H9 (cell line): ENCODE results near the gene RALGAPA2. TPM values are rescaled to one million over a fixed set of nuclear protein-coding genes. Genes with fewer than 3 reads are reported as not detected.

ENCODE experiments used
- DNase-seq: peaks from one replicate; pipeline ENCODE4 v3.0.0-alpha.2; 2017
- H2AFZ ChIP-seq: one replicate; pipeline ENCODE4 v1.6.1; 2013; ENCODE audit warnings: mild to moderate bottlenecking, low read length, control low read depth, moderate library complexity
- H2AK5ac ChIP-seq: 2 replicates; pipeline ENCODE4 v1.6.1; 2013; ENCODE audit warnings: low read length, control low read depth, mixed read lengths; ENCODE audit not compliant: insufficient read length
- H2BK120ac ChIP-seq: one replicate; pipeline ENCODE4 v1.6.1; 2013; ENCODE audit warnings: low read depth, mild to moderate bottlenecking, low read length, control low read depth, inconsistent platforms; ENCODE audit not compliant: poor library complexity, severe bottlenecking
- H2BK12ac ChIP-seq: 2 replicates; pipeline ENCODE4 v1.6.1; 2013; ENCODE audit warnings: low read length, control low read depth, mixed read lengths, low read depth; ENCODE audit not compliant: insufficient read length
- H2BK15ac ChIP-seq: 2 replicates; pipeline ENCODE4 v1.6.1; 2013; ENCODE audit warnings: low read depth, low read length, control low read depth
- H2BK20ac ChIP-seq: one replicate; pipeline ENCODE4 v1.6.1; 2013; ENCODE audit warnings: low read depth, mild to moderate bottlenecking, low read length, control low read depth, inconsistent platforms; ENCODE audit not compliant: poor library complexity, severe bottlenecking
- H2BK5ac ChIP-seq: 2 replicates; pipeline ENCODE4 v1.6.1; 2013; ENCODE audit warnings: low read length, control low read depth, mixed read lengths; ENCODE audit not compliant: insufficient read length
- H3K14ac ChIP-seq: 2 replicates; pipeline ENCODE4 v1.6.1; 2013; ENCODE audit warnings: low read length, control low read depth; ENCODE audit not compliant: insufficient read depth
- H3K18ac ChIP-seq: 2 replicates; pipeline ENCODE4 v1.6.1; 2013; ENCODE audit warnings: low read depth, mild to moderate bottlenecking, mixed read lengths, low read length, control low read depth; ENCODE audit not compliant: insufficient read length
- H3K23ac ChIP-seq: 2 replicates; pipeline ENCODE4 v1.6.1; 2013; ENCODE audit warnings: low read length, control low read depth, mixed read lengths, low read depth; ENCODE audit not compliant: insufficient read length
- H3K23me2 ChIP-seq: 2 replicates; pipeline ENCODE4 v1.6.1; 2013; ENCODE audit warnings: low read depth, mild to moderate bottlenecking, mixed read lengths, low read length, control low read depth; ENCODE audit not compliant: insufficient read length, poor library complexity, severe bottlenecking
- H3K27ac ChIP-seq: 2 replicates; pipeline ENCODE4 v1.5.1; 2013; ENCODE audit warnings: low read length, control low read depth, mixed read lengths, low read depth; ENCODE audit not compliant: insufficient read length
- H3K27me3 ChIP-seq: 2 replicates; pipeline ENCODE4 v1.6.1; 2013; ENCODE audit warnings: low read length, control low read depth, inconsistent platforms; ENCODE audit not compliant: insufficient read depth
- H3K4ac ChIP-seq: 2 replicates; pipeline ENCODE4 v1.6.1; 2013; ENCODE audit warnings: low read depth, mild to moderate bottlenecking, control low read depth, inconsistent platforms, low read length, moderate library complexity
- H3K4me1 ChIP-seq: 2 replicates; pipeline ENCODE4 v1.6.1; 2013; ENCODE audit warnings: low read length, control low read depth, inconsistent platforms; ENCODE audit not compliant: insufficient read depth
- H3K4me2 ChIP-seq: 2 replicates; pipeline ENCODE4 v1.6.1; 2013; ENCODE audit warnings: low read length, control low read depth, mixed read lengths; ENCODE audit not compliant: insufficient read length, insufficient read depth
- H3K56ac ChIP-seq: 2 replicates; pipeline ENCODE4 v1.6.1; 2013; ENCODE audit warnings: low read depth, mild to moderate bottlenecking, mixed read lengths, low read length, control low read depth; ENCODE audit not compliant: insufficient read length
- H3K79me1 ChIP-seq: 2 replicates; pipeline ENCODE4 v1.6.1; 2013; ENCODE audit warnings: low read depth, mild to moderate bottlenecking, moderate library complexity, low read length, control low read depth, inconsistent platforms; ENCODE audit not compliant: insufficient read depth, poor library complexity, severe bottlenecking
- H3K79me2 ChIP-seq: 2 replicates; pipeline ENCODE4 v1.6.1; 2013; ENCODE audit warnings: low read length, control low read depth, inconsistent platforms; ENCODE audit not compliant: insufficient read depth
- H3K9ac ChIP-seq: 2 replicates; pipeline ENCODE4 v1.6.1; 2013; ENCODE audit warnings: low read length, control low read depth, mixed read lengths; ENCODE audit not compliant: insufficient read length; ENCODE audit errors: extremely low read depth
- H3K9me3 ChIP-seq: one replicate; pipeline ENCODE4 v1.6.1; 2013; ENCODE audit warnings: low read depth, low read length, inconsistent platforms; ENCODE audit not compliant: control insufficient read depth
- H3T11ph ChIP-seq: one replicate; pipeline ENCODE4 v1.6.1; 2013; ENCODE audit warnings: mild to moderate bottlenecking, low read length, control low read depth, inconsistent platforms
- H4K20me1 ChIP-seq: one replicate; pipeline ENCODE4 v1.6.1; 2013; ENCODE audit not compliant: control insufficient read depth, insufficient read length, insufficient read depth
- H4K5ac ChIP-seq: 2 replicates; pipeline ENCODE4 v1.6.1; 2013; ENCODE audit warnings: low read depth, mild to moderate bottlenecking, mixed read lengths, low read length, control low read depth; ENCODE audit not compliant: insufficient read length
- H4K8ac ChIP-seq: replicated peaks from 2 replicates; pipeline ENCODE4 v1.6.1; 2013; ENCODE audit warnings: low read length, control low read depth, mixed read lengths, low read depth; ENCODE audit not compliant: insufficient read length
- H4K91ac ChIP-seq: 2 replicates; pipeline ENCODE4 v1.6.1; 2013; ENCODE audit warnings: low read depth, mild to moderate bottlenecking, moderate library complexity, mixed read lengths, low read length, control low read depth; ENCODE audit not compliant: insufficient read length
- H3K27ac Mint-ChIP-seq, 3 experiments: 2 replicates in 2 of 3; 3 replicates in 1 of 3; pipeline ENCODE4 v1.8.0; 2020 to 2021; ENCODE audit warnings: mixed read lengths in 3 of 3, mild to moderate bottlenecking in 1 of 3, moderate library complexity in 1 of 3
- H3K27me3 Mint-ChIP-seq: 2 replicates; pipeline ENCODE4 v1.8.0; 2021; ENCODE audit warnings: low read depth, mild to moderate bottlenecking, moderate library complexity, mixed read lengths
- H3K36me3 Mint-ChIP-seq, 3 experiments: 2 replicates in 2 of 3; 3 replicates in 1 of 3; pipeline ENCODE4 v1.8.0; 2020 to 2021; ENCODE audit warnings: low read depth in 3 of 3, mixed read lengths in 3 of 3; ENCODE audit not compliant: insufficient read depth in 1 of 3
- H3K4me1 Mint-ChIP-seq, 2 experiments: 2 replicates each; pipeline ENCODE4 v1.8.0; 2020; ENCODE audit warnings: mixed read lengths in 2 of 2
- H3K4me3 Mint-ChIP-seq, 2 experiments: 2 replicates in 1 of 2; 3 replicates in 1 of 2; pipeline ENCODE4 v1.8.0; 2020 to 2021; ENCODE audit warnings: mild to moderate bottlenecking in 2 of 2, mixed read lengths in 2 of 2, moderate library complexity in 1 of 2
- H3K9me3 Mint-ChIP-seq, 2 experiments: 2 replicates in 1 of 2; 3 replicates in 1 of 2; pipeline ENCODE4 v1.8.0; 2020; ENCODE audit warnings: mild to moderate bottlenecking in 2 of 2, mixed read lengths in 2 of 2, moderate library complexity in 1 of 2
- WGBS: extraction: QIAGEN DNeasy Blood & Tissue Kit; methylation state at CpG from one replicate; pipeline ENCODE4 v1.1.7; 2013; ENCODE audit warnings: missing lambda C conversion rate, low lambda C conversion rate, mixed read lengths; ENCODE audit not compliant: insufficient read length; ENCODE audit errors: extremely low coverage; 5-methylcytosine and 5-hydroxymethylcytosine counted together
- total RNA-seq: library from RNA; stranded (reverse); gene quantifications from 2 replicates; pipeline ENCODE4 v1.2.1, GENCODE V29; 2021
- TF ChIP-seq, protein P1 (sequence below): fragments of 200-600 bp; sonication (generic); conservative IDR thresholded peaks from 3 replicates; pipeline ENCODE4 v1.8.0; 2021; ENCODE audit warnings: antibody characterized with exemption, mild to moderate bottlenecking

The RALGAPA2 gene
- total RNA-seq, 1 experiment from 2014 or later, result 16.6 TPM

DNA sequence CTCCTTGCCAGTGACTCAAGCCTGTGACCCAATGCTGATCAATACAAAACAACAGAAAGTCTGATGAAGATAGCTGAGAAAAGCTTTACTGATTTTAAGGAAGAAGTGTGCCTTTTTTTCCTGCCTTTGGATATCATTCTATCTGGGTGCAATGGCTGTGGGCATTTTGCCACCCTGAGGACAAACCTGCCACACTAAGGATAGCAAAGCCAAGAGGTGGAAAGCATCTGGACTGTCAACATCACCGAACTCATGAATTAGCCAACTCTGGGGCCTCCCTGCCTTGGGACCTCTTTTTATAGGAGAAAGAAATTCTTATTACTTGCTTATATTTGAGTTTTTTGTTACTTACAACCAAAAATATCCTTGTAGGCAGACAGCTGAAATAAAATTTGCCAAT lies 19.9 kb downstream of the RALGAPA2 start:
- Histone ChIP-seq H3K9me3 (no peaks in the 10 kb centered on the region), H3K56ac (no peak overlapping the region), H3K14ac (no peak overlapping the region), H4K20me1 (peaks cover 2% of the 10 kb centered on the region), H3K4me2 (no peak overlapping the region), H2BK5ac (no peak overlapping the region), H3K23me2 (no peaks in the 10 kb centered on the region), H3K4ac (no peak overlapping the region), H3K9ac (no peak overlapping the region), H2BK20ac (no peak overlapping the region), H2BK12ac (no peak overlapping the region), H4K91ac (no peak overlapping the region), H4K5ac (no peak overlapping the region), H3K23ac (no peak overlapping the region), H3K4me1 (no peaks in the 10 kb centered on the region), H3K79me2 (0 out of 2 replicates have a peak, but pooled peaks cover 3% of the 10 kb centered on the region), H2BK120ac (no peak overlapping the region), H2AK5ac (no peak overlapping the region), H4K8ac (no peak overlapping the region), H3K18ac (no peak overlapping the region), H3K79me1 (peaks cover 3% of the 10 kb centered on the region), H3T11ph (no peak overlapping the region), H3K27ac (no peak overlapping the region), H3K27me3 (no peaks in the 10 kb centered on the region), H2AFZ (no peak overlapping the region), H2BK15ac (no peak overlapping the region)
- H3K4me3 Mint-ChIP-seq, result no peak overlapping the region
- no peaks in the 10 kb centered on the region for H3K27me3 Mint-ChIP-seq
- no peaks in the 10 kb centered on the region for H3K36me3 Mint-ChIP-seq
- TF ChIP-seq, protein P1, sequence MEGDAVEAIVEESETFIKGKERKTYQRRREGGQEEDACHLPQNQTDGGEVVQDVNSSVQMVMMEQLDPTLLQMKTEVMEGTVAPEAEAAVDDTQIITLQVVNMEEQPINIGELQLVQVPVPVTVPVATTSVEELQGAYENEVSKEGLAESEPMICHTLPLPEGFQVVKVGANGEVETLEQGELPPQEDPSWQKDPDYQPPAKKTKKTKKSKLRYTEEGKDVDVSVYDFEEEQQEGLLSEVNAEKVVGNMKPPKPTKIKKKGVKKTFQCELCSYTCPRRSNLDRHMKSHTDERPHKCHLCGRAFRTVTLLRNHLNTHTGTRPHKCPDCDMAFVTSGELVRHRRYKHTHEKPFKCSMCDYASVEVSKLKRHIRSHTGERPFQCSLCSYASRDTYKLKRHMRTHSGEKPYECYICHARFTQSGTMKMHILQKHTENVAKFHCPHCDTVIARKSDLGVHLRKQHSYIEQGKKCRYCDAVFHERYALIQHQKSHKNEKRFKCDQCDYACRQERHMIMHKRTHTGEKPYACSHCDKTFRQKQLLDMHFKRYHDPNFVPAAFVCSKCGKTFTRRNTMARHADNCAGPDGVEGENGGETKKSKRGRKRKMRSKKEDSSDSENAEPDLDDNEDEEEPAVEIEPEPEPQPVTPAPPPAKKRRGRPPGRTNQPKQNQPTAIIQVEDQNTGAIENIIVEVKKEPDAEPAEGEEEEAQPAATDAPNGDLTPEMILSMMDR, result no peak
- no CpG with 5 or more reads among the region's 1 CpG for WGBS
- peaks cover 3 to 11% of the 10 kb centered on the region in 2 experiments for H3K4me1 Mint-ChIP-seq
- no peaks in the 10 kb centered on the region for H3K9me3 Mint-ChIP-seq
- peak overlapping the region in 1 of 3 experiments; percentile 44; a peak in 2 of 7 replicates for H3K27ac Mint-ChIP-seq
- no peak for DNase-seq
